ENCODE measurements around the gene MYZAP.

DNA sequence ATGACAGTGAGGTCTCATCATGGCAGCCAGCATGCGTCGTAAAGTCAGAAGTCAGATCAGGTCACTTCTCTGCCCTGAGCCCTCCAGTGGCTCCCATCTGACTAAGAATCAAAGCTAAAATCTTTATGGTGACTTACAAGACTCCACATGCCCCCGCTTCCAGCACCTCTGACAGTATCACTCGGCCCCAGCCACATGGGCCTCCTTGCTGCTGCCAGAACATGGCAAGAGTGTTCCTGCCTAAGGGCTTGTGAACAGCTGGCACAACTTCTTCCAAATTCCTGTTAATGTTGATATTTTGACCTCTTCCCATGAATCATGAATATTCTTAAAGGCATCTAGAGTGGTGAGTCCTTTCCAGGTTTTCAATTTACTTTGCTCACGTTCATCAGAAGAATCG is 135.3 kb downstream of the MYZAP start:
- TF ChIP-seq, protein P1, sequence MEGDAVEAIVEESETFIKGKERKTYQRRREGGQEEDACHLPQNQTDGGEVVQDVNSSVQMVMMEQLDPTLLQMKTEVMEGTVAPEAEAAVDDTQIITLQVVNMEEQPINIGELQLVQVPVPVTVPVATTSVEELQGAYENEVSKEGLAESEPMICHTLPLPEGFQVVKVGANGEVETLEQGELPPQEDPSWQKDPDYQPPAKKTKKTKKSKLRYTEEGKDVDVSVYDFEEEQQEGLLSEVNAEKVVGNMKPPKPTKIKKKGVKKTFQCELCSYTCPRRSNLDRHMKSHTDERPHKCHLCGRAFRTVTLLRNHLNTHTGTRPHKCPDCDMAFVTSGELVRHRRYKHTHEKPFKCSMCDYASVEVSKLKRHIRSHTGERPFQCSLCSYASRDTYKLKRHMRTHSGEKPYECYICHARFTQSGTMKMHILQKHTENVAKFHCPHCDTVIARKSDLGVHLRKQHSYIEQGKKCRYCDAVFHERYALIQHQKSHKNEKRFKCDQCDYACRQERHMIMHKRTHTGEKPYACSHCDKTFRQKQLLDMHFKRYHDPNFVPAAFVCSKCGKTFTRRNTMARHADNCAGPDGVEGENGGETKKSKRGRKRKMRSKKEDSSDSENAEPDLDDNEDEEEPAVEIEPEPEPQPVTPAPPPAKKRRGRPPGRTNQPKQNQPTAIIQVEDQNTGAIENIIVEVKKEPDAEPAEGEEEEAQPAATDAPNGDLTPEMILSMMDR (IDR thresholded peaks at IDR 0.05) = no peak
- no peak for TF ChIP-seq POLR2A (IDR thresholded peaks at IDR 0.05)
